SK-N-SH (cell line): ENCODE results near the gene ST7. TPM values are rescaled to one million over a fixed set of nuclear protein-coding genes. Genes with fewer than 3 reads are reported as not detected.

ENCODE experiments used
- CTCF ChIA-PET: fragments of 300-600, 350-600 bp; formaldehyde crosslinking; extraction: SDS; loops from one replicate; lab custom pipeline; 2021; lab: Yijun Ruan, JAX
- POLR2A ChIA-PET: fragments of 350-600 bp; sonication (Branson Sonifier 250); formaldehyde crosslinking; extraction: SDS; loops from one replicate; lab custom pipeline; 2020; ENCODE audit warnings: antibody characterized with exemption, inconsistent platforms; lab: Yijun Ruan, JAX
- DNase-seq: peaks from one replicate; pipeline ENCODE4 v3.0.0; 2012
- H2AFZ ChIP-seq: fragments of 200-600 bp; sonication (generic); 2 replicates; pipeline ENCODE4 v1.8.1; 2016; ENCODE audit warnings: antibody characterized with exemption, mild to moderate bottlenecking, low read depth
- H3F3A ChIP-seq: fragments of 200-600 bp; sonication (generic); replicated peaks from 2 replicates; pipeline ENCODE3; 2016; ENCODE audit warnings: antibody characterized with exemption, mild to moderate bottlenecking; ENCODE audit not compliant: insufficient read depth
- H3K27ac ChIP-seq, 2 experiments: fragments of 200-500 bp in 1 of 2; fragments of 200-600 bp in 1 of 2; sonication (Bioruptor generic) in 1 of 2; sonication (generic), shearing (Covaris generic) in 1 of 2; 2 replicates each; pipeline versions ENCODE4 v1.5.1 to v1.6.1; 2014 to 2016; ENCODE audit warnings: low read depth in 2 of 2, inconsistent platforms in 1 of 2, low read length in 1 of 2, mild to moderate bottlenecking in 1 of 2, mixed read lengths in 1 of 2
- H3K27me3 ChIP-seq: fragments of 200-600 bp; sonication (generic), shearing (Covaris generic); 2 replicates; pipeline ENCODE4 v1.6.1; 2016; ENCODE audit warnings: mixed run types; ENCODE audit not compliant: insufficient read depth
- H3K36me3 ChIP-seq, 2 experiments: fragments of 200-500 bp in 1 of 2; fragments of 200-600 bp in 1 of 2; sonication (Bioruptor generic) in 1 of 2; sonication (generic) in 1 of 2; replicated peaks in 1 of 2; 2 replicates each; pipeline versions ENCODE3 to v1.5.1; 2014 to 2016; ENCODE audit warnings: low read length in 1 of 2, mild to moderate bottlenecking in 1 of 2; ENCODE audit not compliant: insufficient read depth in 2 of 2, control insufficient read depth in 1 of 2
- H3K4me1 ChIP-seq, 2 experiments: fragments of 200-500 bp in 1 of 2; fragments of 200-600 bp in 1 of 2; sonication (Bioruptor generic) in 1 of 2; sonication (generic), shearing (Covaris generic) in 1 of 2; 2 replicates each; pipeline versions ENCODE4 v1.5.1 to v1.6.1; 2014 to 2016; ENCODE audit warnings: low read depth in 1 of 2, low read length in 1 of 2, mixed run types in 1 of 2; ENCODE audit not compliant: insufficient read depth in 2 of 2, control insufficient read depth in 1 of 2
- H3K4me2 ChIP-seq: fragments of 200-600 bp; sonication (generic), shearing (Covaris generic); 2 replicates; pipeline ENCODE4 v1.6.1; 2017; ENCODE audit warnings: mixed run types
- H3K4me3 ChIP-seq, 2 experiments: fragments of 200-500 bp in 1 of 2; fragments of 200-600 bp in 1 of 2; sonication (Bioruptor generic) in 1 of 2; sonication (generic), shearing (Covaris generic) in 1 of 2; 2 replicates each; pipeline versions ENCODE4 v1.5.1 to v1.8.1; 2014 to 2016; ENCODE audit warnings: low read depth in 2 of 2, inconsistent platforms in 1 of 2, low read length in 1 of 2, mild to moderate bottlenecking in 1 of 2, mixed read lengths in 1 of 2, moderate library complexity in 1 of 2
- H3K79me2 ChIP-seq: fragments of 200-600 bp; sonication (generic); 2 replicates; pipeline ENCODE4 v1.8.1; 2017; ENCODE audit warnings: mild to moderate bottlenecking; ENCODE audit not compliant: insufficient read depth
- H3K9ac ChIP-seq: fragments of 200-600 bp; sonication (generic); 2 replicates; pipeline ENCODE4 v1.6.1; 2017; ENCODE audit warnings: mixed run types
- H3K9me2 ChIP-seq: fragments of 200-600 bp; sonication (generic); 2 replicates; pipeline ENCODE4 v1.6.1; 2017; ENCODE audit warnings: mixed run types
- H3K9me3 ChIP-seq: fragments of 200-600 bp; sonication (generic); 2 replicates; pipeline ENCODE4 v1.6.1; 2017; ENCODE audit warnings: mixed run types, mild to moderate bottlenecking, moderate library complexity
- H4K20me1 ChIP-seq: fragments of 200-600 bp; sonication (generic); 2 replicates; pipeline ENCODE4 v1.6.1; 2017; ENCODE audit warnings: mild to moderate bottlenecking, mixed run types; ENCODE audit not compliant: insufficient read depth
- CHD2 ChIP-seq: fragments of 150-350 bp; IDR thresholded peaks from 2 replicates; pipeline ENCODE4 v1.6.1; 2018; ENCODE audit warnings: low read length; ENCODE audit not compliant: partially characterized antibody
- ELF1 ChIP-seq: IDR thresholded peaks from 2 replicates; pipeline ENCODE4 v1.4.0; 2012
- EP300 ChIP-seq, 2 experiments: IDR thresholded peaks; 2 replicates each; pipeline versions ENCODE4 v1.4.0 to v1.6.1; 2012; ENCODE audit warnings: borderline replicate concordance in 1 of 2, low read depth in 1 of 2, low read length in 1 of 2
- EZH2phosphoT487 ChIP-seq: fragments of 200-600 bp; sonication (generic); IDR thresholded peaks from 2 replicates; pipeline ENCODE4 v1.6.1; 2017; ENCODE audit warnings: low read depth, mixed run types, mild to moderate bottlenecking, antibody characterized with exemption, moderate library complexity, borderline replicate concordance
- FOXJ3 ChIP-seq: sonication (generic); formaldehyde crosslinking; IDR thresholded peaks from 2 replicates; pipeline ENCODE4 v1.5.1; 2020; ENCODE audit warnings: mild to moderate bottlenecking, missing genetic modification reagents
- FOXM1 ChIP-seq: IDR thresholded peaks from 2 replicates; pipeline ENCODE4 v1.4.0; 2012; ENCODE audit warnings: low read depth, mild to moderate bottlenecking
- GATA2 ChIP-seq: sonication (generic); formaldehyde crosslinking; IDR thresholded peaks from 2 replicates; pipeline ENCODE4 v1.5.0; 2020; ENCODE audit warnings: mild to moderate bottlenecking, missing genetic modification reagents
- JUND ChIP-seq: IDR thresholded peaks from 2 replicates; pipeline ENCODE4 v1.4.0; 2012
- MEF2A ChIP-seq: IDR thresholded peaks from 2 replicates; pipeline ENCODE4 v1.4.0; 2012; ENCODE audit warnings: low read depth, borderline replicate concordance
- MXI1 ChIP-seq: IDR thresholded peaks from 2 replicates; pipeline ENCODE4 v1.6.1; 2012; ENCODE audit warnings: mild to moderate bottlenecking, low read depth, low read length, improper control_type of control experiment
- NFIC ChIP-seq: IDR thresholded peaks from 2 replicates; pipeline ENCODE4 v1.4.0; 2012; ENCODE audit warnings: borderline replicate concordance
- NRF1 ChIP-seq: IDR thresholded peaks from 2 replicates; pipeline ENCODE4 v1.6.1; 2012; ENCODE audit warnings: low read depth, mild to moderate bottlenecking, low read length
- POLR2AphosphoS5 ChIP-seq: IDR thresholded peaks from 2 replicates; pipeline ENCODE4 v1.6.1; 2012; ENCODE audit warnings: low read depth, low read length
- RCOR1 ChIP-seq: fragments of 150-350 bp; IDR thresholded peaks from 2 replicates; pipeline ENCODE4 v1.6.1; 2017; ENCODE audit warnings: antibody characterized with exemption, low read length
- RFX5 ChIP-seq: IDR thresholded peaks from 2 replicates; pipeline ENCODE4 v1.6.1; 2012; ENCODE audit warnings: mild to moderate bottlenecking, improper control_type of control experiment, low read length
- SIN3A ChIP-seq: IDR thresholded peaks from 2 replicates; pipeline ENCODE4 v1.6.1; 2012; ENCODE audit warnings: low read depth, mild to moderate bottlenecking, low read length, moderate library complexity, borderline replicate concordance
- TCF12 ChIP-seq: IDR thresholded peaks from 2 replicates; pipeline ENCODE4 v1.4.0; 2012
- YY1 ChIP-seq: IDR thresholded peaks from 2 replicates; pipeline ENCODE4 v1.4.0; 2012; ENCODE audit warnings: low read depth, mild to moderate bottlenecking
- WGBS: methylation state at CpG from one replicate; pipeline ENCODE4 v1.1.6; 2017; ENCODE audit warnings: low lambda C conversion rate; 5-methylcytosine and 5-hydroxymethylcytosine counted together
- polyA plus RNA-seq, 3 experiments: library from polyadenylated mRNA; depleted of rRNA; stranded (reverse); fragments of >200 nt; gene quantifications; 2 replicates each; pipeline ENCODE4 v1.2.3, GENCODE V29; 2012
- TF ChIP-seq, protein P1 (sequence below): fragments of 150-350 bp; IDR thresholded peaks from 2 replicates; pipeline ENCODE4 v1.6.1; 2016; ENCODE audit warnings: mild to moderate bottlenecking, low read depth, low read length
- TF ChIP-seq, protein P2 (sequence below): IDR thresholded peaks from 2 replicates; pipeline ENCODE4 v1.4.0; 2012; ENCODE audit warnings: low read depth
- TF ChIP-seq, protein P3 (sequence below): IDR thresholded peaks from 2 replicates; pipeline ENCODE4; 2012

Gene ST7
- polyA plus RNA-seq, 1 of the 3 experiments (the other 2 are of a cell fraction): 23.5 TPM

DNA sequence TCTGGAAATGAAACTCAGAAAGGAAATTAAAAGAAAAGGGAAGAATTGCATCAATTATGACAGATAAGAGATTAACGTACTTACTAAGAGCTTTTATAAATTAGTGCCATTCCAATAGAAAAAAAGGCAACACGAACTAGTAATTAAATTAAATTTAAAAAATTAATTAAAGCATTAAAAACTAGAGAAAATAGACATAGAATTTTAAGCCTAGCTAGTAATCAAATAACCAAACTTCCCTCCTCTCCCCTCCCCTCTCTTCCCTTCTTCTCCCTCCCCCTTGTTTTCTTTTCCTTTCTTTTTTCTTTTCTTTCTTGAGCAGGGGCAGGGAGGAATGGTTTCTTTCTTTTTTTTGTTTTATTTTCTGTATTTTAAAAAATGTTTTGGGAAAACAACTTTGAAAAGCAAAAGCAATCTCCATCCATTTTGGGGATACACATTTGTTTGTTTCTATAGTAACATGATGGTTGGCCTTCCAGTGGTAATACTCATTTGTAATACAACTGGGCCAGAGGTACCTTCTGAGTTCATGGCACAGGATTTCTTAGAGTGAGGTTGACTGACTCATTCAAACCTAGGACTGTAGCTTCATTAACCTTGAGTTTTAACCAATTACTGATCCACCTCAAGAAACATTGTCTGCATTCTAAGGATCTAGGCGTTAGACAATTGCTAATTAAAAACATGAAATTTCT lies 132.6 kb downstream of the ST7 start:
- CTCF ChIA-PET: interaction anchor here (0.8 to 1.5 kb wide), 8 partner anchors 9 to 155 kb away, joined by 3 to 5 read pairs (median 4); no protein-coding TSS in a partner anchor
- DNase-seq: no peak
- Histone ChIP-seq H3K9me2 (no peaks in the 10 kb centered on the region), H3F3A (peaks cover 8% of the 10 kb centered on the region), H3K27ac (peak overlapping the region in 1 of 2 experiments; percentile 58; a peak in 1 of 4 replicates)
- POLR2A ChIA-PET: interaction anchor here (0.6 kb wide), 1 partner anchor 162 kb away, joined by 3 read pairs; no protein-coding TSS in a partner anchor
- no peak for TF ChIP-seq RCOR1
- TF ChIP-seq NFIC: no peak
- no peak for TF ChIP-seq SIN3A
- TF ChIP-seq MXI1: no peak
- TF ChIP-seq, protein P1, sequence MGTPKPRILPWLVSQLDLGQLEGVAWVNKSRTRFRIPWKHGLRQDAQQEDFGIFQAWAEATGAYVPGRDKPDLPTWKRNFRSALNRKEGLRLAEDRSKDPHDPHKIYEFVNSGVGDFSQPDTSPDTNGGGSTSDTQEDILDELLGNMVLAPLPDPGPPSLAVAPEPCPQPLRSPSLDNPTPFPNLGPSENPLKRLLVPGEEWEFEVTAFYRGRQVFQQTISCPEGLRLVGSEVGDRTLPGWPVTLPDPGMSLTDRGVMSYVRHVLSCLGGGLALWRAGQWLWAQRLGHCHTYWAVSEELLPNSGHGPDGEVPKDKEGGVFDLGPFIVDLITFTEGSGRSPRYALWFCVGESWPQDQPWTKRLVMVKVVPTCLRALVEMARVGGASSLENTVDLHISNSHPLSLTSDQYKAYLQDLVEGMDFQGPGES: no peak
- TF ChIP-seq CHD2: no peak
- TF ChIP-seq NRF1: no peak
- TF ChIP-seq TCF12: no peak
- TF ChIP-seq POLR2AphosphoS5: no peak
- no peak for TF ChIP-seq ELF1
- TF ChIP-seq, protein P2, sequence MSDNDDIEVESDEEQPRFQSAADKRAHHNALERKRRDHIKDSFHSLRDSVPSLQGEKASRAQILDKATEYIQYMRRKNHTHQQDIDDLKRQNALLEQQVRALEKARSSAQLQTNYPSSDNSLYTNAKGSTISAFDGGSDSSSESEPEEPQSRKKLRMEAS: no peak
- TF ChIP-seq RFX5: no peak
- TF ChIP-seq, all 33 proteins: peak for 0
- Histone ChIP-seq H3K4me3 (no peak overlapping the region), H3K36me3 (no peaks in the 10 kb centered on the region), H4K20me1 (no peaks in the 10 kb centered on the region), H3K79me2 (no peaks in the 10 kb centered on the region; the same call in 1 of the 2 replicates), H3K9ac (no peak overlapping the region), H3K4me1 (peaks cover 8 to 28% of the 10 kb centered on the region in 2 experiments; a peak in 3 of 4 replicates), H3K4me2 (no peak overlapping the region), H2AFZ (no peak overlapping the region), H3K9me3 (no peaks in the 10 kb centered on the region), H3K27me3 (no peaks in the 10 kb centered on the region)
- 81% methylated on average over 3 of the region's 3 CpGs for WGBS

DNA sequence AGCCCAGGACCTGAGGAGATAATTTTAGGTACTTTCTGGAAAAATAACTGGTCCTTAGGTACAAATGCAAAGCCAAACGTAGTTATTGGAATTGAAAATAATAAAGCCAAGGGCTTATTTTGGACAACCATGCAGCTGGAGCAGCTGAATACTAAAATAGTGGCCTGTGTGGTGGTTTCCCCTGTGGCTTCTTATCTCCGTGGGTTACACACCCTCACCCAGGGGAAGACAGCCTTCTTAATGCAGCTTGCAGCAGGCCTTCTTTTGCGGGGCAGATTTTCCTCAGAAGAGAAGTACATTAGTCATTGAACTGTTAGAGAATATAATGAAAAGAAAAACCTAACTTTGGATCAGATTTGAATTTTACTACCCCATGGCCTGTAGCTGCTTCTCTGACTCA lies 133.5 kb downstream of the ST7 start:
- DNase-seq: no peak
- Histone ChIP-seq H3K27ac (no peak overlapping the region), H3K9me3 (no peaks in the 10 kb centered on the region), H3K4me1 (peaks cover 8 to 33% of the 10 kb centered on the region in 2 experiments; a peak in 3 of 4 replicates), H3F3A (peaks cover 4% of the 10 kb centered on the region), H3K27me3 (no peaks in the 10 kb centered on the region), H3K79me2 (no peaks in the 10 kb centered on the region; the same call in 1 of the 2 replicates), H2AFZ (no peak overlapping the region), H3K9me2 (no peaks in the 10 kb centered on the region), H3K36me3 (no peaks in the 10 kb centered on the region), H3K4me2 (no peak overlapping the region)
- CTCF ChIA-PET: interaction anchor here (0.8 to 1.5 kb wide), 6 partner anchors 9 to 39 kb away, joined by 3 to 5 read pairs (median 4); no protein-coding TSS in a partner anchor
- no peak for TF ChIP-seq TCF12
- no peak for TF ChIP-seq EP300 (IDR thresholded peaks at IDR 0.05; ENCODE audit: borderline replicate concordance in 1 of 2, low read depth in 1 of 2, low read length in 1 of 2)
- TF ChIP-seq FOXJ3 (CRISPR knock-in tag): no peak
- TF ChIP-seq, protein P3, sequence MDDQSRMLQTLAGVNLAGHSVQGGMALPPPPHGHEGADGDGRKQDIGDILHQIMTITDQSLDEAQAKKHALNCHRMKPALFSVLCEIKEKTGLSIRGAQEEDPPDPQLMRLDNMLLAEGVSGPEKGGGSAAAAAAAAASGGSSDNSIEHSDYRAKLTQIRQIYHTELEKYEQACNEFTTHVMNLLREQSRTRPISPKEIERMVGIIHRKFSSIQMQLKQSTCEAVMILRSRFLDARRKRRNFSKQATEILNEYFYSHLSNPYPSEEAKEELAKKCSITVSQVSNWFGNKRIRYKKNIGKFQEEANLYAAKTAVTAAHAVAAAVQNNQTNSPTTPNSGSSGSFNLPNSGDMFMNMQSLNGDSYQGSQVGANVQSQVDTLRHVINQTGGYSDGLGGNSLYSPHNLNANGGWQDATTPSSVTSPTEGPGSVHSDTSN: no peak
- no peak for TF ChIP-seq FOXM1
- no peak for TF ChIP-seq NFIC
- no peak for TF ChIP-seq JUND
- no peak for TF ChIP-seq YY1
- no peak for TF ChIP-seq MXI1
- TF ChIP-seq, protein P1: no peak
- no peak for TF ChIP-seq GATA2 (CRISPR knock-in tag)
- TF ChIP-seq EZH2phosphoT487: no peak
- no peak for TF ChIP-seq MEF2A
- TF ChIP-seq, all 33 proteins: peak for 0
- 90% methylated on average over 3 of the region's 3 CpGs for WGBS
- no peaks in the 10 kb centered on the region for H4K20me1 ChIP-seq
- no peak overlapping the region for H3K9ac ChIP-seq
- H3K4me3 ChIP-seq: no peak overlapping the region
- POLR2A ChIA-PET: no interaction called here
